ENCODE results near the gene RANBP17. TPM values are rescaled to one million over a fixed set of nuclear protein-coding genes. Genes with fewer than 3 reads are reported as not detected.

RANBP17 gene
- total RNA-seq, 1 experiment from 2014 or later = 6.0 TPM

DNA sequence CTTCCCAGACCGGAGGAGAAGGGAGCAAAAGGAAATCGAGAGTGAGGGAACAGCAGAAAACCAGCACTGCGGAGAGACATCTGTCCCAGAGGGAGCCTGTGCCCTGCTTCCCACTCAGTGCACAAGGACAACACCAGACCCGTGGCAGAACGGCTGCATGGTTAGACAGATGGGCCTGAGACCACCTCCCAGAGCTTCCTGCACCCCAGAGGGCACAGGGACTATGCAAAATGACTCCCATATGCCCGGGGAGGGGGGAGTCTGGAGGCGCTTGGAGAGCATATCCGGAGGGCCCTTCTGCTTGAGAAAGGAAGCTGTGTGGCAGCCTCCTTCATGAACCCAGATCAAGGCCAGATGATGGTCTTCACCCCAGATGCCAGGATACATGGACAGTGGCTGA, 473.8 kb downstream of the RANBP17 start:
- H3K9me3 ChIP-seq (ENCODE audit: low read length) = no peaks in the 10 kb centered on the region
- ChIA-PET CTCF (interaction anchor here (0.8 kb wide), 1 partner anchor 129 kb away, joined by 7 read pairs; no protein-coding TSS in a partner anchor), POLR2A (ENCODE audit: unreplicated experiment) (no interaction called here)
- H2AFZ ChIP-seq (ENCODE audit: low read length) = no peak overlapping the region
- no peak overlapping the region for H3K9ac ChIP-seq (ENCODE audit: low read length)
- no peaks in the 10 kb centered on the region for H3F3A ChIP-seq (ENCODE audit: low read length, unreplicated experiment)
- BruUV-seq (replicated peaks) = no TSS peak
- no peak for TF ChIP-seq CTCF (conservative IDR thresholded peaks at IDR 0.05; ENCODE audit: low read depth, low read length)
- TF ChIP-seq EZH2 (IDR thresholded peaks at IDR 0.05; ENCODE audit: low read length, unreplicated experiment) = no peak
- no peak for TF ChIP-seq EZH2phosphoT487 (IDR thresholded peaks at IDR 0.05; ENCODE audit: borderline replicate concordance, low read length)
- intact Hi-C loops (cut with micrococcal nuclease) = no loop called here
- no peaks in the 10 kb centered on the region for H3K27me3 ChIP-seq (ENCODE audit: low read length)
- H3K27ac ChIP-seq (ENCODE audit: low read length) = no peak overlapping the region
- H3K4me1 ChIP-seq (ENCODE audit: insufficient read depth, low read length) = peaks cover 6% of the 10 kb centered on the region; the same call in 1 of the 2 replicates
- H3K36me3 ChIP-seq (ENCODE audit: low read depth, low read length) = no peaks in the 10 kb centered on the region
- ATAC-seq = no peak
- H3K4me3 ChIP-seq (ENCODE audit: low read length) = no peak overlapping the region
- H3K79me2 ChIP-seq (ENCODE audit: low read length) = no peaks in the 10 kb centered on the region
- DNase-seq = no peak
- H3K9me2 ChIP-seq (replicated peaks; ENCODE audit: low read length) = no peaks in the 10 kb centered on the region
- H3K4me2 ChIP-seq (ENCODE audit: low read length) = no peak overlapping the region
- no peaks in the 10 kb centered on the region for H4K20me1 ChIP-seq (ENCODE audit: low read length)

- Histone ChIP-seq H4K20me1 (ENCODE audit: low read length) (no peaks in the 10 kb centered on the region), H3K9me3 (ENCODE audit: low read length) (no peaks in the 10 kb centered on the region), H3K27me3 (ENCODE audit: low read length) (no peaks in the 10 kb centered on the region), H3K36me3 (ENCODE audit: low read depth, low read length) (no peaks in the 10 kb centered on the region), H3K9me2 (replicated peaks; ENCODE audit: low read length) (no peaks in the 10 kb centered on the region), H3F3A (ENCODE audit: low read length, unreplicated experiment) (no peaks in the 10 kb centered on the region), H2AFZ (ENCODE audit: low read length) (peak overlapping the region; percentile 95), H3K79me2 (ENCODE audit: low read length) (no peaks in the 10 kb centered on the region), H3K4me3 (ENCODE audit: low read length) (peak overlapping the region; percentile 76), H3K27ac (ENCODE audit: low read length) (no peak overlapping the region), H3K4me2 (ENCODE audit: low read length) (peak overlapping the region; percentile 88), H3K4me1 (ENCODE audit: insufficient read depth, low read length) (peaks cover 6% of the 10 kb centered on the region; the same call in 1 of the 2 replicates), H3K9ac (ENCODE audit: low read length) (peak overlapping the region; percentile 46)
- DNase-seq (peak; percentile 74), ATAC-seq (peak; percentile 86)
- BruUV-seq (replicated peaks) = no TSS peak
- intact Hi-C loops (cut with micrococcal nuclease) = loop anchor here (1.0 kb wide), 4 partner anchors 63 to 527 kb away; no protein-coding TSS in a partner anchor
- ChIA-PET POLR2A (ENCODE audit: unreplicated experiment) (no interaction called here), CTCF (interaction anchor here (0.6 to 0.8 kb wide), 3 partner anchors 31 to 130 kb away, joined by 3 to 7 read pairs (median 4); no protein-coding TSS in a partner anchor)
- no peak for TF ChIP-seq EZH2 (IDR thresholded peaks at IDR 0.05; ENCODE audit: low read length, unreplicated experiment)
- TF ChIP-seq CTCF (conservative IDR thresholded peaks at IDR 0.05; ENCODE audit: low read depth, low read length) = peak; percentile 93
Observed at GRCh38 chr5:171336521-171337209, 474.8 kb downstream of the RANBP17 start.

DNA sequence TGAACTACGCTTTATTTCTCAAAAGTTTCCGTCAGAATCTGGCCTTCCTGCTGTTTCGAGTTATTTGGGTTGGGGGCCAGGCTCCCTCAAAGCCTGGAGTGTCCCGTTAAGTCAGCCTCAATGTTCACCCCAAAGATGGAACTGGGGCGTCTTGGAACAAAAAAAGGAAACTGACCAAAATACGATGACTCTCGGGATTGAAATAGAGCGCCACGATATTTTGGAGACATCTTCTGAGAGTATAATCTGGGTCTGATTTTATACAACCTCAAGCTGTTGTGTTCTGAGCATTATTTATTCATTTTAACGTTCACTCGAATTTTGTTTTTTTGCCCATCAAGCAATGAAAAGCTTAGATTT, 475.4 kb downstream of the RANBP17 start:
- TSS peak; percentile 67 for BruUV-seq (replicated peaks)
- Histone ChIP-seq H3K9me2 (replicated peaks; ENCODE audit: low read length) (no peaks in the 10 kb centered on the region), H3F3A (ENCODE audit: low read length, unreplicated experiment) (no peaks in the 10 kb centered on the region), H3K27me3 (ENCODE audit: low read length) (no peaks in the 10 kb centered on the region), H3K4me3 (ENCODE audit: low read length) (peak overlapping the region; percentile 76), H3K9ac (ENCODE audit: low read length) (peak overlapping the region; percentile 46), H3K79me2 (ENCODE audit: low read length) (no peaks in the 10 kb centered on the region), H4K20me1 (ENCODE audit: low read length) (no peaks in the 10 kb centered on the region), H3K36me3 (ENCODE audit: low read depth, low read length) (no peaks in the 10 kb centered on the region), H3K27ac (ENCODE audit: low read length) (no peak overlapping the region), H3K4me2 (ENCODE audit: low read length) (peak overlapping the region; percentile 88), H3K9me3 (ENCODE audit: low read length) (no peaks in the 10 kb centered on the region), H3K4me1 (ENCODE audit: insufficient read depth, low read length) (peaks cover 6% of the 10 kb centered on the region; the same call in 1 of the 2 replicates), H2AFZ (ENCODE audit: low read length) (peak overlapping the region; percentile 95)
- ATAC-seq = peak; percentile 18
- peak; percentile 19 for DNase-seq
- ChIA-PET CTCF (interaction anchor here (1.0 kb wide), 1 partner anchor 130 kb away, joined by 6 read pairs; no protein-coding TSS in a partner anchor), POLR2A (ENCODE audit: unreplicated experiment) (no interaction called here)
- no peak for TF ChIP-seq EZH2 (IDR thresholded peaks at IDR 0.05; ENCODE audit: low read length, unreplicated experiment)
- no peak for TF ChIP-seq EZH2phosphoT487 (IDR thresholded peaks at IDR 0.05; ENCODE audit: borderline replicate concordance, low read length)
- peak; percentile 44; the same call in 1 of the 2 replicates for TF ChIP-seq CTCF (conservative IDR thresholded peaks at IDR 0.05; ENCODE audit: low read depth, low read length)
- intact Hi-C loops (cut with micrococcal nuclease) = loop anchor here (1.0 kb wide), 4 partner anchors 64 to 528 kb away; no protein-coding TSS in a partner anchor
